UCSD-AML1 (cell line): ENCODE data around the gene NRG4.
"Not testable (repeated sequence)": the region's sequence is repeated elsewhere in the genome, so short reads cannot be mapped to it uniquely, and the experiment has no call there.

Experiments
- DNase-seq: peaks from one replicate; lab custom pipeline; 2025; ENCODE audit not compliant: unreplicated experiment; lab: John Stamatoyannopoulos, UW

The NRG4 gene

DNA sequence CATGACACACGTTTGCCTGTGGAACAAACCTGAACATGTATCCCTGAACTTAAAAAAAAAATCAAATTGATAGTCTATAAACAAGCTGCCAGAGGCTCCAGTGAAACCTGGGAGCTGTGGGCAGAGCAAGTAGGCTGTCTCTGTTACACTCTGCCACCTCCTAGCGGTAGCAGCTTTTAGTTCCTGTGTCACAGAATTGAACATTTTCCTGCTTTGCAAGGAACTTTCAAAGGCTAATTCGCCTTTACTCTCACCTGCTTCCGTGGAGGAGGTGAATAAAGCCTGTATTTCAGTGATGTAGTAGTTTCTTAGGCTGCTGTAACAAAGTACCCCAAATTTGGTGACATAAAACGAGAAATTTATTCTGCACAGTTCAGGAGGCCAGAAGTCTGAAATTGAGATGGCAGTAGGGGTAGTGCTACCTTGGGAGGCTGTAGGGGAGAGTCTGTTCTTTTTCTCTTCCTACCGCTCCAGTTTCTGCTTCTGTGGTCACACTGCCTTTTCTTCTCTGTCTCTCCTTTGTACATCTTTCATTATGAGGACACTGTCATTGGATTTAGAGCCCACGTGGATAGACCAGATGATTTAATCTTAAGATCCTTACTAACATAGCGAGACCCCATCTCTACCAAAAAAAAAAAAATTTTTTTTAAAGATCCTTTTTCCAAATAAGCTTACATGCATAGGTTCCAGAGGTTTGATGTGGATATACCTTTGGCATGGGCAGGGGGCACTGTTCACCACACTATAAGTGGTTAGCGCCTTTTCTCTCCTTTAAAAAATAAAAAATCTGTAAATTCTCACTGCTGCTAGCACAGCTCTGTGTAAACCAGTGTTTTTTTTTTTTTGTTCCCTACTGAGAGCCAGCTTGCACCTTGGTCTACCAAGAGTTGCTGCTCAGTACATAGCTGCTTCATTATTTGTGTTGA is 83.3 kb downstream of the NRG4 start:
- DNase-seq = no peak

- DNase-seq = no peak
Measured at GRCh38 chr15:75927601-75928000, 84.6 kb downstream of the NRG4 start.

DNA sequence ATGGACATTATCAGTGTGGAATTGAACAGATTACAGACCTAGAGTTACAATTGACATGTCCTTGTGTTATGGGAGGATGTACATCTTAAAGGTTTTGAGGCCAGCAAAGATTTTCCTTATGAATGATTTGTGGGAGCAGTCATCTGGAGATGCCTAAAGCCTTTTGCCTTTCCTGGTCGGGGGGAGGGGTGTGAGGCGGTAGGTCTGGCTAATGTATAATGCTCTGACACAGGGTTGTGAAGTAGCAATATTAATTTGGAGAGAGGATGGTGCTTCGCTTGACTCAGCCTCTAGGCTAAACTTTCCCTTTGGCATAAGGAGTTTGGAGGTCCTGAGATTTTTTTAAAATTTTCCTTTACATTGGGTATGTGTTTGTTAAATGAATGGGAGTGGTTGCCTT is 85.3 kb downstream of the NRG4 start:
- DNase-seq = no peak

GRCh38 chr15:75925440-75925839 is 86.8 kb downstream of the NRG4 start:
- DNase-seq = no peak

GRCh38 chr15:75924576-75924975 is 87.6 kb downstream of the NRG4 start:
- DNase-seq = no peak

DNA sequence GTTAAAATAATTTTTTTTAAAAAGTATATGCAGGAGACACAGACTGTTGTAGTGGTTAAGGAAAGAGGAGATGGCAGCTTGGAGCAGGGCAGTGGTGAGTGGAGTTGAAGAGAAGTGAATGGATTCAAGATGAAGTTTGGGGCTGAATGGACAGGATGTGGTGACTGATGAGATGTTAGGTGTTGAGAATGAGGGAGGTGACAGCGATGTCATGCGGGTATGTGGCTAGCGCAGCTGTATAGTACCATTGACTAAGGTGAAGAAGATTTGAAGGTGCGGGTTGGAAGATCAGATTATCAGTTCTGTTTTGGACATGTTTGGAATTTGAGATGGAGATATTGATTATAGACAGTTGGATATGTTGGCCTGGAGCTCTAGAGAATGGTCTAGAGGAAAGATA is 88.5 kb downstream of the NRG4 start:
- no peak for DNase-seq

DNA sequence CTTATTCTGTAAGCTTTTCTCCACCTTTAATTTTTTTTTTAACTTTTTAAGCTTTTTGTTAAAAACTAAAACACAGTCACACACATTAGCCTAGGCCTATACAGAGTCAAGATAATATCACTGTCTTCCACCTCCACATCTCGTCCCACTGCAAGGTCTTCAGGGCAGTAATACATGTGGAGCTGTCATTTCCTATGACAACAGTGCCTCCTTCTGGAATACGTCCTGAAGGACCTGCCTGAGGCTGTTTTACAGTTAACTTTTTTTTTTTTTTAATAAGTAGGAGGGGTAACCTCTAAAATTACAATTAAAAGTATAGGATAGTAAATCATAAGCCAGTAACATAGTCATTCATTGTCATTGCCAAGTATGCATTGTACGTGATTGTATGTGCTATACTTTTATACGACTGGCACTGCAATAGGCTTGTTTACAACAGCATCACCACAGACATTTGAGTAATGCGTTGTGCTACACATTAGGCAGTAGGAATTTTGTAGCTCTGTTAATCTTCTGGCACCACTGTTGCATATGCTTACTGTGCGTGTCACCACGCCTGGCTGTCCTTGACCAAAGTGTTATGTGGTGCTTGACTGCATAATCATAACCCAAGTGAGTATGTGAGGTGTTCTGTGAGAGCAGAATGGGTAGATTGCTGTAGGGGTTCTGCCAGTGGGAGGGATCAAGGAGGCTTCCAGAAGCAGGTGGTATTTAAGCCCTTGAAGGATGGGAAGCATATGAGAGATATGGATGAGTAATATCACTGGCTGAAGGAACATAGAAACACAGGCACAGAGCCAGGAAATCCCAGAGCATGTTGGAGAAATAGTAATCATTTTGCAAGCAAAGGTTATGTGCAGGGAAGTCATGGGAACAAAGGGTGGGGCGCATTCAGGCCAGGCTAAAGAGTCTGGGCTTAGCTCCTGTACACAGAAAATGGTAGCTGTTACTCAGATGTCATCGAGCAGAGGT is 90.2 kb downstream of the NRG4 start:
- DNase-seq = no peak

DNA sequence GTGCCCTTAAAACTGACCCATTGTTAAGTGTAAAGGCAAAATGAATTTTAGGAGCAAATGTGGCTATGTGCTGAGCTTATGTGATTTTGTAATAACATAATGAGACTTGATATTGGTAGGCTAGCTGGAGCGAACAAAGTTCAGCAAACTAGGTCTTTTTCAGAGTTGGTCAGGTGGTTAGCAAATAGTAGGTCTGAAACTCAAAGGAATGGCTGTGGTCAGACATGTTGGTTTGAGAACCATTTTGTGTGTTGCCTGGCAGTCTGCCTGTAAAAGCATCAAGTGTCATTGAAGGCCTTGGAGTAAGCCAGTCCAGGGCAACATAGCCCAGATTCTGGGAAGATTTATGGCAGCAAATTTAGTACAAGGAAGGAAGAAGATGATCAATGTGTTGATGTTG is 92.1 kb downstream of the NRG4 start:
- DNase-seq = no peak

DNA sequence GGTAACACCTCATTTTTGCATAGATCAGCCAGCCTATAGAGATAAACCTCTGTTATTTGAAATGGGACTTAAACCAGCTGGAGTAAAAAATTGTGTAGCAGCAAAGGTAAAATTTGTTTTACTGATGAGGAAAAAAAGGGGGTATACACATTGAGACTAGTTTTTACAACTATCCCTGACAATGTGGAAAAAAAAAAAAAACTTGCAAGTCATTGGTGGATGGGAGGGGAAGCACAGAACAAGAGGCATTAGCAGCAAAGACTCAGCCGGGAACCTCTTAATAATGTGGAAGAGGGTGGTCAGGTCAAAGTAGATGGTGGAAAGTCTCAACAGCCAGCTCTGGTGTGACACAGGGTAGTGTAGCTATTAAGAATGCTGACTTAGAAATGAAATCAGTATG is 94.1 kb downstream of the NRG4 start:
- no peak for DNase-seq

- DNase-seq = no peak
Measured at GRCh38 chr15:75916978-75917377, 95.2 kb downstream of the NRG4 start.

- DNase-seq = not testable (repeated sequence)
Measured at GRCh38 chr15:75910355-75910754, 101.9 kb downstream of the NRG4 start.

GRCh38 chr15:75905231-75905630 is 107.0 kb downstream of the NRG4 start:
- no peak for DNase-seq

DNA sequence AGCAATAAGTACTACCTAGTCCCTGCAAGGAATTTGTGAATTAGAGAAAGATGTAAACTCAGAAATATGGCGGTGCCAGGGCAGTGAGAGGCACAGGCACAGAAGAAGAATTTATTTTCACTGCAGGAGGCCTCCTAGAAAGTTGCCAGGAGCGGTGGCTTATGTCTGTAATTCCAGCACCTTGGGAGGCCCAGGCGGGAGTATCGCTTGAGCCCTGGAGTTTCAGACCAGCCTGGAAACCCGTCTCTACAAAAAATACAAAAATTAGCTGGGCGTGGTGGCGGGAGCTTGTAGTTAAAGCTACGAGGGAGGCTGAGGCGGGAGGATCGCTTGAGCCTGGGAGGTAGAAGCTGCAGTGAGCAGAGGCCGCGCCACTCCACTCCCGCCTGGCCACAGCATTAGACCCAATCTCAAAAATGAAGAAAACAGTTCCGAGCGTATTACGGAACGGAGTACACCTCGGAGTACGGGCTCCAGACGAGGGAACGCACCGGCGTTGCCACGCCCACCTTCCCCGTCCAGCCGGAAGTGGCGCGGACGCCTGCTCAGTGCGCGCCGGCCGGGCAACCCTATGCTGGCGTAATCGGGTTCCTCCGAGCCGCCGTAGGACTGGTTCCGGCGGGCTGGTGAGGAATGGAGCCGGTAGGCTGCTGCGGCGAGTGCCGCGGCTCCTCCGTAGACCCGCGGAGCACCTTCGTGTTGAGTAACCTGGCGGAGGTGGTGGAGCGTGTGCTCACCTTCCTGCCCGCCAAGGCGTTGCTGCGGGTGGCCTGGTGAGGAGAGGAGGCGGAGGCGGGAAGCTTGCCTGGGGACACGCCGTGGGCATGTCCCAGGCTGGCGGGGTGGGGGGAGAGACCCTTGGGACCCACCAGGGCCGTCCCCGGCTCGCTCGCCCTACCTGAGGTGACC is 108.6 kb downstream of the NRG4 start, which contains the start of gene FBXO22:
FBXO22 (plus strand) TSS at position 548 of the 909 bp plus-strand sequence; CDS start at position 634, 86 bp downstream.
- DNase-seq = peak; percentile 92

GRCh38 chr15:75902129-75902557 is 110.1 kb downstream of the NRG4 start:
- no peak for DNase-seq

DNA sequence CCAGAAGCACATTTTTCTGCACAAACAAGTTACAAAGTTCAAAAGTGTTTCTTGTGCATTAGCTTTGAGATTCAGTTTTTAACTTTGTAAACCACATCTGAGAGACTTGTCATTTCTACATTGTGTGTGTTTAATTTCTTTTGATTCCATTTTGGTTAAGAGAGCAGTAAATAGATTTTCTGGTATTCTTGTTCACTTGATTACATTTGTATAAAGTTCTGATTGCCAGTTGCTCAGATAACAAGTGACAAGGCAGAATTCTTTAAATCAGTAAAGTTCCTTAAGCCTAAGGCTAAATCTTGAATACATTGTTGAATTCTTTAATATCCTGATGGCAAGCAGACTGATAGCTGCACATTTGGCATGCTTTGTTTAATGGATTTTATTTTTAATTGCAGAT is 111.6 kb downstream of the NRG4 start:
- no peak for DNase-seq

DNA sequence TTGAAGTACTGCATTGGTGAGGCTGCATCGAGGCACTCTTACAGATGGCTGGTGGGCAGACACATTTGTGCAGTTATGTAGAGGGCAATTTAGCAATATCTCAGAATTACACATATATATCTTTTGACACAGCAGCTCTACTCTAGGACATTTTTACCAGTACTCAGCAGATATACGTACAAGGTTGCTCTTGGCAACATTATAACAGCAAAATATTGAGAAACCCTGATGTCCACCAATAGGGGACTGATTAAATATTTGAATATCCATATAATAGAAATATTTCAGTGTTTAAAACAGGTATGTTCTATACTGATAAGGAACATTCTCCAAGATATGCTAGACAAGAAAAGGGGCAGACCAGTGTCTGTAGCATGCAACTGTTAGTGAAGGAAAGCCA is 116.5 kb downstream of the NRG4 start:
- DNase-seq = no peak

GRCh38 chr15:75891895-75892294 is 120.3 kb downstream of the NRG4 start:
- no peak for DNase-seq
